GM12873 (cell line): ENCODE results near the gene PILRA.
A peak's percentile ranks its signal among the peaks of the same experiment; 100 is the strongest.

ENCODE experiments used
- TF ChIP-seq, protein P1 (sequence below): IDR thresholded peaks from 2 replicates; pipeline ENCODE4 v1.5.1; 2012; ENCODE audit warnings: low read depth, mild to moderate bottlenecking, moderate library complexity, low read length, control low read depth; ENCODE audit not compliant: insufficient read depth; ENCODE audit errors: missing control alignments

PILRA gene

DNA sequence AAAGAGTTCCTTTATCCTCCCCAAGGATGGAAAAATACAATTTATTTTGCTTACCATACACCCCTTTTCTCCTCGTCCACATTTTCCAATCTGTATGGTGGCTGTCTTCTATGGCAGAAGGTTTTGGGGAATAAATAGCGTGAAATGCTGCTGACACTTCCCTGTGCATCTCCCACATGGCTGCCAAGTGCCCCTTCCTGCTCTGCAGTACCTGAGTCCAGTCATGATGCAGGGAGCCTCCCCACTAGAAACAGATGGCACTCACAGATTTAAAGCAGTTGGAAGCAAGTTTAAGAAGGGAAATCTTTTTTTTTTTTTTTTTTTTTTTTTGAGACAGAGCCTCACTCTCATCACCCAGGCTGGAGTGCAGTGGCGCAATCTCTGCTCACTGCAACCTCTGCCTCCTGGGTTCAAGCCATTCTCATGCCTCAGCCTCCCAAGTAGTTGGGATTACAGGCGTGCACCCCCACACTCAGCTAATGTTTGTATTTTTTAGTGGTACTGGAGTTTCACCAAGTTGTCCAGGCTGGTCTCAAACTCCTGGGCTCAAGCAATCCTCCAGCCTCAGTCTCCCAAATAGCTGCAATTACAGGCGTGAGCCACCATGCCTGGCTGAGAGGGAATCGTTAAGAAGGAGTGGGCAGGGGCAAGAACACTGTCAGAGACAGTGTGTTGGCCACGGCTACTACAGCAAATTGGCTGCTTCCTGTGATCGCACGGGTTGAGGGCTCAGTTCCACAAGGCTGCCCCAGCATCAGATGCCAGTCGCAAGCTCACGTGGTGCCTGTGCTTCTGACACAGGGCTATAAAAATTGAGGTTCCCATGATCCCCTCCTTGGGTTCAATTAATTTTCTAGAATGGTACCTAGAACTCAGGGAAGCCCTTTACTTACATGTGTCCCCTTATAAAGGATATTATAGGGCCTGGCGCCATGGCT is 5.3 kb upstream of the PILRA start:
- TF ChIP-seq, protein P1, sequence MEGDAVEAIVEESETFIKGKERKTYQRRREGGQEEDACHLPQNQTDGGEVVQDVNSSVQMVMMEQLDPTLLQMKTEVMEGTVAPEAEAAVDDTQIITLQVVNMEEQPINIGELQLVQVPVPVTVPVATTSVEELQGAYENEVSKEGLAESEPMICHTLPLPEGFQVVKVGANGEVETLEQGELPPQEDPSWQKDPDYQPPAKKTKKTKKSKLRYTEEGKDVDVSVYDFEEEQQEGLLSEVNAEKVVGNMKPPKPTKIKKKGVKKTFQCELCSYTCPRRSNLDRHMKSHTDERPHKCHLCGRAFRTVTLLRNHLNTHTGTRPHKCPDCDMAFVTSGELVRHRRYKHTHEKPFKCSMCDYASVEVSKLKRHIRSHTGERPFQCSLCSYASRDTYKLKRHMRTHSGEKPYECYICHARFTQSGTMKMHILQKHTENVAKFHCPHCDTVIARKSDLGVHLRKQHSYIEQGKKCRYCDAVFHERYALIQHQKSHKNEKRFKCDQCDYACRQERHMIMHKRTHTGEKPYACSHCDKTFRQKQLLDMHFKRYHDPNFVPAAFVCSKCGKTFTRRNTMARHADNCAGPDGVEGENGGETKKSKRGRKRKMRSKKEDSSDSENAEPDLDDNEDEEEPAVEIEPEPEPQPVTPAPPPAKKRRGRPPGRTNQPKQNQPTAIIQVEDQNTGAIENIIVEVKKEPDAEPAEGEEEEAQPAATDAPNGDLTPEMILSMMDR: peak; percentile 26

- TF ChIP-seq, protein P1: no peak
These were observed 4.2 kb upstream of the PILRA start for GRCh38 chr7:100369105-100369504.

GRCh38 chr7:100370303-100370702 is 3.0 kb upstream of the PILRA start:
- TF ChIP-seq, protein P1: no peak

- TF ChIP-seq, protein P1: no peak
These were observed 2.5 kb upstream of the PILRA start for GRCh38 chr7:100370746-100371145.

DNA sequence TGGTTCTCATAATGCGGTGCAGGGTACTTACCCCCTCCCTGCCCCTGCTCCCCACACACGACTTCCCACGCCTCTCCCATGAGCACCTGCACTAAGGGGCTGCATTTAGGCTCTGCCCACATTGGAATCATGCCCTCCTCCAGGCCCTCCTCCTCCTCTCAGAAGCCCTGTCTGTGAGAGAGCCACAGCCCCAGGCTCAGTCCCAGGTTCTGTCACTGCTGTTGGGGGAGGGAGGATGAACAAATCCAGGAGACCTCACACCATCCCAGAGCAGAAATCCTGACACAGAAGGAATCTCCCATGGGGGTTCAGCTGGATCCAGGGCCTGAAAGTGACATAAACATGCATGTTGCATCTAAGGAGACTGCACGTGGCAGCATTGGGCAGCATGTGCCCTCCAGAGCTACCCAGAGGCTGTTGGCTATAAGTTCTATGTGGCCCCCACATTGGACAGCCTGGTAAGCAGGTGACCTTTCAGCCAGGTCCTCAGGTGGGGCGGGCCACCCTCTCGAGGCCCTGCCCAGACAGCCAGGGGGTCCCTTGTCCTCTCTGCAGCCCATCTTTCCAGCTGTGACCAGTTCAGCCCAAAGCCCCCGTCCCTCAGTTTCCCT is 1.6 kb upstream of the PILRA start:
- TF ChIP-seq, protein P1: no peak

DNA sequence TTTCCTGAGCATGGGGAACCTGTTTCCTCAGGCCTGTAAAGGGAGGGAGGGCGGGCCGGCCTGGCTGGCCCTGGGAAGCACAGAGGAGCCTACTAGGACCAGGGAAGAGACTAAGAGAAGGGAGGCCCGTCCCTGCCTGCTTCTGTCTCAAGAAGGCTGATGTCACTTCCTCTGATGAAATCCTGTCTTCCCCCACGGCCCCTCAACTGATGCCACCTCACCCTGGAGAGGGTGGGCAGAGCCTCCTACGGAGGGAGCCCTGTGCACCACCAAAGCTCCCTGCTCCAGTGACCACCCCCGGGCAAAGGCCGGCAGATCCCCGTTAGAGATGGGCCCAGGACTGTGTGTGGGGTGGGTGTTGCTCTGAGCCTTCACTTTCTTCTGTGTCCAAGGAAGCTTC is 1.0 kb upstream of the PILRA start:
- TF ChIP-seq, protein P1: no peak

- TF ChIP-seq, protein P1: no peak
These were observed 593 bp upstream of the PILRA start for GRCh38 chr7:100372694-100373093.
